Left lung (tissue), 10 donors: Measurements from ENCODE around the gene MYL11. TPM values are rescaled to one million over a fixed set of nuclear protein-coding genes. Genes with fewer than 3 reads are reported as not detected.

ENCODE experiments used
- ATAC-seq: fragments of 200-7000 bp; cut with Tn5 transposase; one replicate; pipeline ENCODE4 v1.9.1; 2020; ENCODE audit warnings: moderate library complexity
- DNase-seq, 4 donors: peaks; one replicate each; pipeline ENCODE4 v3.0.0-alpha.2; 2013 to 2020
- H3K27ac ChIP-seq, 2 donors: fragments of 200-600 bp; sonication (generic) in 1 of 2; one replicate each; pipeline versions ENCODE4 v1.5.0 to v1.8.0; 2020 to 2021
- H3K27me3 ChIP-seq, 2 donors: fragments of 200-600 bp; sonication (generic) in 1 of 2; one replicate each; pipeline versions ENCODE4 v1.5.0 to v1.8.0; 2020 to 2021
- H3K36me3 ChIP-seq, 2 donors: fragments of 200-600 bp; sonication (generic) in 1 of 2; one replicate each; pipeline versions ENCODE4 v1.5.0 to v1.8.0; 2020 to 2021
- H3K4me1 ChIP-seq, 2 donors: fragments of 200-600 bp; one replicate each; pipeline ENCODE4 v1.8.0; 2021
- H3K4me3 ChIP-seq, 2 donors: fragments of 200-600 bp; sonication (generic) in 1 of 2; one replicate each; pipeline versions ENCODE4 v1.5.0 to v1.8.0; 2020 to 2021; ENCODE audit warnings: mild to moderate bottlenecking in 1 of 2
- H3K9me3 ChIP-seq, 2 donors: fragments of 200-600 bp; sonication (generic) in 1 of 2; one replicate each; pipeline versions ENCODE4 v1.5.0 to v1.8.0; 2020 to 2021
- intact Hi-C, 2 donors: fragments of 100-400 bp; cut with DNase I; formaldehyde crosslinking; loops; one replicate each; pipeline versions ENCODE4 v1.11.2 to v1.14.2; 2022
- polyA plus RNA-seq, 6 donors: library from polyadenylated mRNA; unstranded; fragments of 120-200 nt; gene quantifications; one replicate each; pipeline ENCODE4 v1.2.1, GENCODE V29; 2013; ENCODE audit not compliant: insufficient read length in 6 of 6
- total RNA-seq, 2 donors: library from RNA; stranded (reverse); fragmentation: NEBNext Ultra II Directional; extraction: Animal tissue kit (Norgen Biotek cat#: 25700); gene quantifications; one replicate each; pipeline ENCODE4 v1.2.1, GENCODE V29; 2021
- TF ChIP-seq, protein P1 (sequence below), 2 donors: fragments of 200-600 bp; sonication (generic) in 1 of 2; IDR thresholded peaks; one replicate each; pipeline versions ENCODE4 v1.5.0 to v1.8.0; 2021; ENCODE audit warnings: antibody characterized with exemption in 2 of 2
- donor health status: DM: no; HTN: yes; CAD: no.
- donor health status: DM: no; HTN: no; CAD: no.

Gene MYL11
- total and polyA plus RNA-seq, 8 donors, result 0.27 to 1.6 (median 0.71) TPM; not detected in 3

GRCh38 chr16:30381291-30382041, 6.9 kb downstream of the MYL11 start:
- ATAC-seq, result no peak

GRCh38 chr16:30382111-30382881, 7.7 kb downstream of the MYL11 start, which contains the start of gene SEPTIN1:
Gene SEPTIN1, minus strand, starts transcription at chr16:30382561. Its CDS starts 19 bp downstream, at chr16:30382542.
- intact Hi-C loops, result no loop called here
- no peak for ATAC-seq
- no peaks in the 10 kb centered on the region for H3K36me3 ChIP-seq
- peak within 1 kb of the TSS in 1 of 2 donors; percentile 37 for H3K27ac ChIP-seq
- peaks cover 2 to 27% of the 10 kb centered on the region in 2 donors for H3K4me1 ChIP-seq
- DNase-seq, result no peak
- peak within 1 kb of the TSS in 1 of 2 donors; percentile 23 for H3K4me3 ChIP-seq
- TF ChIP-seq, protein P1, sequence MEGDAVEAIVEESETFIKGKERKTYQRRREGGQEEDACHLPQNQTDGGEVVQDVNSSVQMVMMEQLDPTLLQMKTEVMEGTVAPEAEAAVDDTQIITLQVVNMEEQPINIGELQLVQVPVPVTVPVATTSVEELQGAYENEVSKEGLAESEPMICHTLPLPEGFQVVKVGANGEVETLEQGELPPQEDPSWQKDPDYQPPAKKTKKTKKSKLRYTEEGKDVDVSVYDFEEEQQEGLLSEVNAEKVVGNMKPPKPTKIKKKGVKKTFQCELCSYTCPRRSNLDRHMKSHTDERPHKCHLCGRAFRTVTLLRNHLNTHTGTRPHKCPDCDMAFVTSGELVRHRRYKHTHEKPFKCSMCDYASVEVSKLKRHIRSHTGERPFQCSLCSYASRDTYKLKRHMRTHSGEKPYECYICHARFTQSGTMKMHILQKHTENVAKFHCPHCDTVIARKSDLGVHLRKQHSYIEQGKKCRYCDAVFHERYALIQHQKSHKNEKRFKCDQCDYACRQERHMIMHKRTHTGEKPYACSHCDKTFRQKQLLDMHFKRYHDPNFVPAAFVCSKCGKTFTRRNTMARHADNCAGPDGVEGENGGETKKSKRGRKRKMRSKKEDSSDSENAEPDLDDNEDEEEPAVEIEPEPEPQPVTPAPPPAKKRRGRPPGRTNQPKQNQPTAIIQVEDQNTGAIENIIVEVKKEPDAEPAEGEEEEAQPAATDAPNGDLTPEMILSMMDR (IDR thresholded peaks at IDR 0.05), result no peak
- no peaks in the 10 kb centered on the region for H3K9me3 ChIP-seq
- H3K27me3 ChIP-seq, result no peaks in the 10 kb centered on the region

More at GRCh38 chr16:30381291-30382041, 6.9 kb downstream of the MYL11 start:
- H3K27me3 ChIP-seq, result no peaks in the 10 kb centered on the region
- H3K27ac ChIP-seq, result peak overlapping the region in 1 of 2 donors; percentile 37
- H3K4me3 ChIP-seq, result peak overlapping the region in 1 of 2 donors; percentile 23
- TF ChIP-seq, protein P1 (IDR thresholded peaks at IDR 0.05), result no peak
- H3K9me3 ChIP-seq, result no peaks in the 10 kb centered on the region
- no peak for DNase-seq
- peaks cover 4 to 33% of the 10 kb centered on the region in 2 donors for H3K4me1 ChIP-seq
- intact Hi-C loops, result no loop called here
- no peaks in the 10 kb centered on the region for H3K36me3 ChIP-seq

GRCh38 chr16:30383521-30383920, 8.9 kb downstream of the MYL11 start:
- ATAC-seq, result no peak
- Histone ChIP-seq H3K4me1 (peaks cover 0 to 21% of the 10 kb centered on the region in 2 donors), H3K27ac (no peak overlapping the region)

GRCh38 chr16:30394592-30395154, 20.1 kb downstream of the MYL11 start:
- TF ChIP-seq, protein P1 (IDR thresholded peaks at IDR 0.05), result no peak
- H3K27me3 ChIP-seq, result no peaks in the 10 kb centered on the region
- peaks cover 7 to 37% of the 10 kb centered on the region in 2 donors for H3K4me1 ChIP-seq
- intact Hi-C loops, result no loop called here
- no peaks in the 10 kb centered on the region for H3K9me3 ChIP-seq
- H3K36me3 ChIP-seq, result peaks cover 0 to 17% of the 10 kb centered on the region in 2 donors
- ATAC-seq, result peak; percentile 15
- H3K4me3 ChIP-seq, result peak overlapping the region; percentile 74 to 78
- H3K27ac ChIP-seq, result peak overlapping the region; percentile 75 to 76
- no peak for DNase-seq

More at GRCh38 chr16:30383521-30383920, 8.9 kb downstream of the MYL11 start:
- intact Hi-C loops, result no loop called here
- Histone ChIP-seq H3K27me3 (no peaks in the 10 kb centered on the region), H3K9me3 (no peaks in the 10 kb centered on the region), H3K4me3 (no peak overlapping the region), H3K36me3 (no peaks in the 10 kb centered on the region)
- DNase-seq, result no peak
- TF ChIP-seq, protein P1 (IDR thresholded peaks at IDR 0.05), result no peak
